SU-DHL-6 (cell line): ENCODE data around the gene WFDC6.

Experiments used
- EZH2phosphoT487 ChIP-seq: fragments of 200-600 bp; sonication (generic), shearing (Covaris generic); conservative IDR thresholded peaks from 2 replicates; pipeline ENCODE4 v1.6.1; 2018; ENCODE audit warnings: mild to moderate bottlenecking, antibody characterized with exemption, low read length, moderate library complexity, mixed read lengths
- TF ChIP-seq, protein P1 (sequence below): fragments of 200-600 bp; sonication (generic); IDR thresholded peaks from one replicate; pipeline ENCODE4 v1.5.1; 2017; ENCODE audit warnings: antibody characterized with exemption, mild to moderate bottlenecking, low read length, moderate library complexity; ENCODE audit not compliant: insufficient read depth, poor library complexity, severe bottlenecking

DNA sequence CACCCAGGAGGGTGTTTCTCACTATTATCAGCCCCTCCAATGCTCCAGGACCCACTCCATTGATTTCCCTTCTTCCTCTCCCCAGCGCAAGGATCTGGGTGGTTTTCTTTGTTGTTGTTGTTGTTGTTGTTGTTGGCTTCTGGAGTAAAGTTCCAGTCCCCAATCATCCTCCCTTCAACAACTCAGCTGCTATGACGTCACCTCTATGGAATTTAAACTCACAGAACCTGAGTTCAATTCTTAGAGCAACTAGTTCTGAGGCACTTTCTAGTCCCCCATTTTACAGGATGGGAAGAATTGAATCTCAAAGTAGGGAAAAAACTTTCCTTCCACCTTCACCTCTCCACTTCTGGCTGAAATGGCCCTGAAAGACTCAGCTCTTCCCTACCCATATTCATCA lies 49.5 kb upstream of the WFDC6 start:
- TF ChIP-seq, protein P1, sequence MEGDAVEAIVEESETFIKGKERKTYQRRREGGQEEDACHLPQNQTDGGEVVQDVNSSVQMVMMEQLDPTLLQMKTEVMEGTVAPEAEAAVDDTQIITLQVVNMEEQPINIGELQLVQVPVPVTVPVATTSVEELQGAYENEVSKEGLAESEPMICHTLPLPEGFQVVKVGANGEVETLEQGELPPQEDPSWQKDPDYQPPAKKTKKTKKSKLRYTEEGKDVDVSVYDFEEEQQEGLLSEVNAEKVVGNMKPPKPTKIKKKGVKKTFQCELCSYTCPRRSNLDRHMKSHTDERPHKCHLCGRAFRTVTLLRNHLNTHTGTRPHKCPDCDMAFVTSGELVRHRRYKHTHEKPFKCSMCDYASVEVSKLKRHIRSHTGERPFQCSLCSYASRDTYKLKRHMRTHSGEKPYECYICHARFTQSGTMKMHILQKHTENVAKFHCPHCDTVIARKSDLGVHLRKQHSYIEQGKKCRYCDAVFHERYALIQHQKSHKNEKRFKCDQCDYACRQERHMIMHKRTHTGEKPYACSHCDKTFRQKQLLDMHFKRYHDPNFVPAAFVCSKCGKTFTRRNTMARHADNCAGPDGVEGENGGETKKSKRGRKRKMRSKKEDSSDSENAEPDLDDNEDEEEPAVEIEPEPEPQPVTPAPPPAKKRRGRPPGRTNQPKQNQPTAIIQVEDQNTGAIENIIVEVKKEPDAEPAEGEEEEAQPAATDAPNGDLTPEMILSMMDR, result no peak
- no peak for TF ChIP-seq EZH2phosphoT487
